ENCODE measurements around the gene WNT11. TPM values are rescaled to one million over a fixed set of nuclear protein-coding genes. Genes with fewer than 3 reads are reported as not detected.
"Not testable (repeated sequence)": the region's sequence is repeated elsewhere in the genome, so short reads cannot be mapped to it uniquely, and the experiment has no call there.

Gene WNT11
- total RNA-seq, 1 experiment from 2014 or later = 0.40 TPM

- Histone ChIP-seq H3K36me3 (ENCODE audit: low read depth, low read length) (no peaks in the 10 kb centered on the region), H3K27ac (ENCODE audit: low read length) (no peak overlapping the region), H4K20me1 (ENCODE audit: low read length) (no peaks in the 10 kb centered on the region), H2AFZ (ENCODE audit: low read length) (no peak overlapping the region), H3K79me2 (ENCODE audit: low read length) (no peaks in the 10 kb centered on the region), H3F3A (ENCODE audit: low read length, unreplicated experiment) (no peaks in the 10 kb centered on the region), H3K9me3 (ENCODE audit: low read length) (no peaks in the 10 kb centered on the region), H3K27me3 (ENCODE audit: low read length) (0 out of 2 replicates have a peak, but pooled peaks cover 2% of the 10 kb centered on the region), H3K4me1 (ENCODE audit: insufficient read depth, low read length) (no peaks in the 10 kb centered on the region), H3K9me2 (replicated peaks; ENCODE audit: low read length) (no peaks in the 10 kb centered on the region), H3K4me3 (ENCODE audit: low read length) (no peak overlapping the region), H3K9ac (ENCODE audit: low read length) (no peak overlapping the region), H3K4me2 (ENCODE audit: low read length) (no peak overlapping the region)
- ChIA-PET CTCF (no interaction called here), POLR2A (ENCODE audit: unreplicated experiment) (no interaction called here)
- intact Hi-C loops (cut with micrococcal nuclease) = no loop called here
- DNase-seq (no peak), ATAC-seq (no peak)
- no peak for TF ChIP-seq EZH2 (IDR thresholded peaks at IDR 0.05; ENCODE audit: low read length, unreplicated experiment)
- TF ChIP-seq CTCF (conservative IDR thresholded peaks at IDR 0.05; ENCODE audit: low read depth, low read length) = no peak
- no peak for TF ChIP-seq EZH2phosphoT487 (IDR thresholded peaks at IDR 0.05; ENCODE audit: borderline replicate concordance, low read length)
- no TSS peak for BruUV-seq (replicated peaks)
Measured at GRCh38 chr11:76200006-76200940, 6.0 kb downstream of the WNT11 start.

GRCh38 chr11:76198691-76199090, 7.6 kb downstream of the WNT11 start:
- H3F3A ChIP-seq (ENCODE audit: low read length, unreplicated experiment); H2AFZ ChIP-seq (ENCODE audit: low read length); H3K4me2 ChIP-seq (ENCODE audit: low read length); H3K36me3 ChIP-seq (ENCODE audit: low read depth, low read length); H3K9me2 ChIP-seq (replicated peaks; ENCODE audit: low read length); BruUV-seq (replicated peaks); H3K4me1 ChIP-seq (ENCODE audit: insufficient read depth, low read length); H3K79me2 ChIP-seq (ENCODE audit: low read length); ATAC-seq; H3K4me3 ChIP-seq (ENCODE audit: low read length); DNase-seq; H3K27ac ChIP-seq (ENCODE audit: low read length); POLR2A ChIA-PET (ENCODE audit: unreplicated experiment); H3K27me3 ChIP-seq (ENCODE audit: low read length); H3K9ac ChIP-seq (ENCODE audit: low read length); H3K9me3 ChIP-seq (ENCODE audit: low read length); H4K20me1 ChIP-seq (ENCODE audit: low read length); intact Hi-C loops (cut with micrococcal nuclease): not testable (repeated sequence)
- CTCF ChIA-PET = interaction anchor here (0.7 kb wide), 1 partner anchor 14 kb away, joined by 3 read pairs; no protein-coding TSS in a partner anchor

GRCh38 chr11:76197941-76198640, 8.2 kb downstream of the WNT11 start:
- intact Hi-C loops (cut with micrococcal nuclease) = no loop called here
- ATAC-seq = no peak
- Histone ChIP-seq H3K4me1 (ENCODE audit: insufficient read depth, low read length) (no peaks in the 10 kb centered on the region), H3K4me2 (ENCODE audit: low read length) (no peak overlapping the region), H3K27me3 (ENCODE audit: low read length) (no peaks in the 10 kb centered on the region), H4K20me1 (ENCODE audit: low read length) (no peaks in the 10 kb centered on the region), H3K36me3 (ENCODE audit: low read depth, low read length) (no peaks in the 10 kb centered on the region), H3K4me3 (ENCODE audit: low read length) (no peak overlapping the region), H3K9me3 (ENCODE audit: low read length) (no peaks in the 10 kb centered on the region), H2AFZ (ENCODE audit: low read length) (no peak overlapping the region), H3K9ac (ENCODE audit: low read length) (no peak overlapping the region), H3F3A (ENCODE audit: low read length, unreplicated experiment) (no peaks in the 10 kb centered on the region), H3K27ac (ENCODE audit: low read length) (no peak overlapping the region), H3K9me2 (replicated peaks; ENCODE audit: low read length) (no peaks in the 10 kb centered on the region), H3K79me2 (ENCODE audit: low read length) (no peaks in the 10 kb centered on the region)
- ChIA-PET CTCF (interaction anchor here (0.7 kb wide), 1 partner anchor 14 kb away, joined by 3 read pairs; no protein-coding TSS in a partner anchor), POLR2A (ENCODE audit: unreplicated experiment) (no interaction called here)
- no TSS peak for BruUV-seq (replicated peaks)
- TF ChIP-seq EZH2phosphoT487 (IDR thresholded peaks at IDR 0.05; ENCODE audit: borderline replicate concordance, low read length) = no peak
- no peak for TF ChIP-seq CTCF (conservative IDR thresholded peaks at IDR 0.05; ENCODE audit: low read depth, low read length)
- TF ChIP-seq EZH2 (IDR thresholded peaks at IDR 0.05; ENCODE audit: low read length, unreplicated experiment) = no peak
- DNase-seq = no peak
